K562 (cell line): ENCODE data around the gene LEAP2. TPM values are rescaled to one million over a fixed set of nuclear protein-coding genes. Genes with fewer than 3 reads are reported as not detected.
A peak's percentile ranks its signal among the peaks of the same experiment; 100 is the strongest.

ENCODE experiments used
- C11orf30 ChIP-seq: fragments of 450-650 bp; IDR thresholded peaks from 2 replicates; pipeline ENCODE4 v1.6.1; 2016; ENCODE audit warnings: low read depth, mild to moderate bottlenecking
- CREM ChIP-seq: IDR thresholded peaks from 2 replicates; pipeline ENCODE4 v1.6.1; 2014; ENCODE audit warnings: antibody characterized with exemption, low read depth
- GABPA ChIP-seq: fragments of 200-800 bp; sonication (Bioruptor generic); conservative IDR thresholded peaks from 2 replicates; pipeline ENCODE4 v1.6.1; 2016; ENCODE audit warnings: low read depth, missing genetic modification characterization, missing compliant biosample characterization
- JUND ChIP-seq, 2 experiments: IDR thresholded peaks; 2 replicates in 1 of 2; 3 replicates in 1 of 2; pipeline ENCODE4 v1.6.1; 2011; ENCODE audit warnings: borderline replicate concordance in 2 of 2, low read depth in 2 of 2, low read length in 2 of 2, improper control_type of control experiment in 1 of 2, missing biosample characterization in 1 of 2, missing genetic modification characterization in 1 of 2, missing genetic modification reagents in 1 of 2
- NFRKB ChIP-seq: fragments of 450-650 bp; IDR thresholded peaks from 2 replicates; pipeline ENCODE4 v1.6.1; 2016; ENCODE audit warnings: low read depth
- POLR3A ChIP-seq: IDR thresholded peaks from 2 replicates; pipeline ENCODE4 v1.6.1; 2011; ENCODE audit warnings: borderline replicate concordance, mild to moderate bottlenecking, moderate library complexity; ENCODE audit not compliant: insufficient read length, insufficient read depth; ENCODE audit errors: extremely low read depth
- RAD51 ChIP-seq: fragments of 450-650 bp; IDR thresholded peaks from 2 replicates; pipeline ENCODE4 v1.7.1; 2016; ENCODE audit warnings: low read depth, mild to moderate bottlenecking, borderline replicate concordance
- RBM39 ChIP-seq: fragments of 200-400 bp; formaldehyde crosslinking; optimal IDR thresholded peaks from 2 replicates; pipeline ENCODE3; 2018; ENCODE audit warnings: low read depth, low read length
- SNRNP70 ChIP-seq: fragments of 200-400 bp; formaldehyde crosslinking; optimal IDR thresholded peaks from 2 replicates; pipeline ENCODE3; 2017; ENCODE audit warnings: low read depth, low read length
- TOE1 ChIP-seq, 2 experiments: fragments of 450-650 bp in 1 of 2; sonication (generic) in 1 of 2; formaldehyde crosslinking in 1 of 2; IDR thresholded peaks; 2 replicates each; pipeline versions ENCODE4 v1.7.1 to v1.8.0; 2016 to 2022; ENCODE audit warnings: borderline replicate concordance in 2 of 2, mild to moderate bottlenecking in 2 of 2, antibody characterized with exemption in 1 of 2, inconsistent platforms in 1 of 2, low read depth in 1 of 2, missing genetic modification reagents in 1 of 2, moderate library complexity in 1 of 2
- TRIM24 ChIP-seq, 2 experiments: fragments of 450-650 bp; IDR thresholded peaks; 2 replicates each; pipeline ENCODE4 v1.6.1; 2016
- ZFP91 ChIP-seq: sonication (generic); formaldehyde crosslinking; IDR thresholded peaks from 2 replicates; pipeline ENCODE4 v1.8.0; 2022; ENCODE audit warnings: mild to moderate bottlenecking, missing genetic modification reagents
- polyA plus RNA-seq, 8 experiments: library from polyadenylated mRNA; depleted of rRNA in 4 of 8; stranded (reverse) in 5 of 8; unstranded in 3 of 8; fragments of >200 nt; fragmentation: Nextera tagmentation in 2 of 8; fragmentation: Illumina TruSeq in 1 of 8; extraction: Ambion mirVana in 2 of 8; extraction: Trizol in 1 of 8; gene quantifications; 2 replicates each; pipeline versions ENCODE4 v1.2.1 to v1.2.3, GENCODE V29; 2011 to 2014; ENCODE audit warnings: inconsistent platforms in 1 of 8, missing spikeins in 1 of 8
- total RNA-seq, 7 experiments: library from RNA; depleted of rRNA in 6 of 7; stranded (reverse); fragments of >200 nt in 6 of 7; fragmentation: Illumina TruSeq in 2 of 7; extraction: Trizol in 2 of 7; gene quantifications; 2 replicates each; pipeline versions ENCODE4 v1.2.1 to v1.2.3, GENCODE V29; 2011 to 2021; ENCODE audit warnings: low replicate concordance in 1 of 7
- TF ChIP-seq, protein P1 (sequence below): sonication (generic); formaldehyde crosslinking; IDR thresholded peaks from 2 replicates; pipeline ENCODE4 v1.8.1; 2023; ENCODE audit warnings: mild to moderate bottlenecking, missing genetic modification reagents
- TF ChIP-seq, protein P2 (sequence below): sonication (generic); IDR thresholded peaks from 2 replicates; pipeline ENCODE4 v1.6.1; 2016
- TF ChIP-seq, protein P3 (sequence below): fragments of 200-800 bp; sonication (Bioruptor generic); IDR thresholded peaks from 2 replicates; pipeline ENCODE4 v1.6.1; 2016; ENCODE audit warnings: missing genetic modification characterization, missing compliant biosample characterization
- TF ChIP-seq, protein P4 (sequence below): sonication (generic); formaldehyde crosslinking; IDR thresholded peaks from 2 replicates; pipeline ENCODE4 v1.8.0; 2023; ENCODE audit warnings: mild to moderate bottlenecking, missing genetic modification reagents

The LEAP2 gene
- total and polyA plus RNA-seq, 9 of the 15 experiments (the other 6 are each of a cell fraction or from before 2014, with no cell fraction given), result 1.1 to 5.6 (median 2.5) TPM

- TF ChIP-seq TRIM24 (IDR thresholded peaks at IDR 0.05) (0 out of 4 replicates have a peak, but pooled peaks of 1 of the 2 experiments have one; percentile 14), NFRKB (peak; percentile 66; the same call in 1 of the 2 replicates), RBM39 (no peak), RAD51 (no peak), SNRNP70 (no peak), CREM (peak; percentile 83), JUND (IDR thresholded peaks at IDR 0.05; ENCODE audit: borderline replicate concordance, low read depth, low read length) (peak; percentile 78), JUND (tag; IDR thresholded peaks at IDR 0.05; ENCODE audit: borderline replicate concordance, low read depth, low read length) (no peak; the same call in 2 of the 3 replicates), GABPA (tag) (peak; percentile 48; the same call in 1 of the 2 replicates), C11orf30 (no peak), ZFP91 (CRISPR knock-in tag) (no peak), TOE1 (IDR thresholded peaks at IDR 0.05; ENCODE audit: borderline replicate concordance) (no peak), TOE1 (CRISPR knock-in tag; IDR thresholded peaks at IDR 0.05; ENCODE audit: borderline replicate concordance, low read depth) (peak; percentile 11; the same call in 1 of the 2 replicates), POLR3A (no peak)
- TF ChIP-seq, protein P1, sequence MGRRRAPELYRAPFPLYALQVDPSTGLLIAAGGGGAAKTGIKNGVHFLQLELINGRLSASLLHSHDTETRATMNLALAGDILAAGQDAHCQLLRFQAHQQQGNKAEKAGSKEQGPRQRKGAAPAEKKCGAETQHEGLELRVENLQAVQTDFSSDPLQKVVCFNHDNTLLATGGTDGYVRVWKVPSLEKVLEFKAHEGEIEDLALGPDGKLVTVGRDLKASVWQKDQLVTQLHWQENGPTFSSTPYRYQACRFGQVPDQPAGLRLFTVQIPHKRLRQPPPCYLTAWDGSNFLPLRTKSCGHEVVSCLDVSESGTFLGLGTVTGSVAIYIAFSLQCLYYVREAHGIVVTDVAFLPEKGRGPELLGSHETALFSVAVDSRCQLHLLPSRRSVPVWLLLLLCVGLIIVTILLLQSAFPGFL (CRISPR knock-in tag), result no peak
- TF ChIP-seq, protein P2, sequence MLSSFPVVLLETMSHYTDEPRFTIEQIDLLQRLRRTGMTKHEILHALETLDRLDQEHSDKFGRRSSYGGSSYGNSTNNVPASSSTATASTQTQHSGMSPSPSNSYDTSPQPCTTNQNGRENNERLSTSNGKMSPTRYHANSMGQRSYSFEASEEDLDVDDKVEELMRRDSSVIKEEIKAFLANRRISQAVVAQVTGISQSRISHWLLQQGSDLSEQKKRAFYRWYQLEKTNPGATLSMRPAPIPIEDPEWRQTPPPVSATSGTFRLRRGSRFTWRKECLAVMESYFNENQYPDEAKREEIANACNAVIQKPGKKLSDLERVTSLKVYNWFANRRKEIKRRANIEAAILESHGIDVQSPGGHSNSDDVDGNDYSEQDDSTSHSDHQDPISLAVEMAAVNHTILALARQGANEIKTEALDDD, result no peak
- TF ChIP-seq, protein P3, sequence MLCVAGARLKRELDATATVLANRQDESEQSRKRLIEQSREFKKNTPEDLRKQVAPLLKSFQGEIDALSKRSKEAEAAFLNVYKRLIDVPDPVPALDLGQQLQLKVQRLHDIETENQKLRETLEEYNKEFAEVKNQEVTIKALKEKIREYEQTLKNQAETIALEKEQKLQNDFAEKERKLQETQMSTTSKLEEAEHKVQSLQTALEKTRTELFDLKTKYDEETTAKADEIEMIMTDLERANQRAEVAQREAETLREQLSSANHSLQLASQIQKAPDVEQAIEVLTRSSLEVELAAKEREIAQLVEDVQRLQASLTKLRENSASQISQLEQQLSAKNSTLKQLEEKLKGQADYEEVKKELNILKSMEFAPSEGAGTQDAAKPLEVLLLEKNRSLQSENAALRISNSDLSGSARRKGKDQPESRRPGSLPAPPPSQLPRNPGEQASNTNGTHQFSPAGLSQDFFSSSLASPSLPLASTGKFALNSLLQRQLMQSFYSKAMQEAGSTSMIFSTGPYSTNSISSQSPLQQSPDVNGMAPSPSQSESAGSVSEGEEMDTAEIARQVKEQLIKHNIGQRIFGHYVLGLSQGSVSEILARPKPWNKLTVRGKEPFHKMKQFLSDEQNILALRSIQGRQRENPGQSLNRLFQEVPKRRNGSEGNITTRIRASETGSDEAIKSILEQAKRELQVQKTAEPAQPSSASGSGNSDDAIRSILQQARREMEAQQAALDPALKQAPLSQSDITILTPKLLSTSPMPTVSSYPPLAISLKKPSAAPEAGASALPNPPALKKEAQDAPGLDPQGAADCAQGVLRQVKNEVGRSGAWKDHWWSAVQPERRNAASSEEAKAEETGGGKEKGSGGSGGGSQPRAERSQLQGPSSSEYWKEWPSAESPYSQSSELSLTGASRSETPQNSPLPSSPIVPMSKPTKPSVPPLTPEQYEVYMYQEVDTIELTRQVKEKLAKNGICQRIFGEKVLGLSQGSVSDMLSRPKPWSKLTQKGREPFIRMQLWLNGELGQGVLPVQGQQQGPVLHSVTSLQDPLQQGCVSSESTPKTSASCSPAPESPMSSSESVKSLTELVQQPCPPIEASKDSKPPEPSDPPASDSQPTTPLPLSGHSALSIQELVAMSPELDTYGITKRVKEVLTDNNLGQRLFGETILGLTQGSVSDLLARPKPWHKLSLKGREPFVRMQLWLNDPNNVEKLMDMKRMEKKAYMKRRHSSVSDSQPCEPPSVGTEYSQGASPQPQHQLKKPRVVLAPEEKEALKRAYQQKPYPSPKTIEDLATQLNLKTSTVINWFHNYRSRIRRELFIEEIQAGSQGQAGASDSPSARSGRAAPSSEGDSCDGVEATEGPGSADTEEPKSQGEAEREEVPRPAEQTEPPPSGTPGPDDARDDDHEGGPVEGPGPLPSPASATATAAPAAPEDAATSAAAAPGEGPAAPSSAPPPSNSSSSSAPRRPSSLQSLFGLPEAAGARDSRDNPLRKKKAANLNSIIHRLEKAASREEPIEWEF (CRISPR knock-in tag), result no peak
- TF ChIP-seq, protein P4, sequence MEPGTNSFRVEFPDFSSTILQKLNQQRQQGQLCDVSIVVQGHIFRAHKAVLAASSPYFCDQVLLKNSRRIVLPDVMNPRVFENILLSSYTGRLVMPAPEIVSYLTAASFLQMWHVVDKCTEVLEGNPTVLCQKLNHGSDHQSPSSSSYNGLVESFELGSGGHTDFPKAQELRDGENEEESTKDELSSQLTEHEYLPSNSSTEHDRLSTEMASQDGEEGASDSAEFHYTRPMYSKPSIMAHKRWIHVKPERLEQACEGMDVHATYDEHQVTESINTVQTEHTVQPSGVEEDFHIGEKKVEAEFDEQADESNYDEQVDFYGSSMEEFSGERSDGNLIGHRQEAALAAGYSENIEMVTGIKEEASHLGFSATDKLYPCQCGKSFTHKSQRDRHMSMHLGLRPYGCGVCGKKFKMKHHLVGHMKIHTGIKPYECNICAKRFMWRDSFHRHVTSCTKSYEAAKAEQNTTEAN (CRISPR knock-in tag), result no peak
These were observed 42.9 kb upstream of the LEAP2 start, which contains the start of gene SHROOM1 (continued) for GRCh38 chr5:132830436-132831094.
